ENCODE results near the gene NCR1.
"Not testable (repeated sequence)": the region's sequence is repeated elsewhere in the genome, so short reads cannot be mapped to it uniquely, and the experiment has no call there.

The NCR1 gene

DNA sequence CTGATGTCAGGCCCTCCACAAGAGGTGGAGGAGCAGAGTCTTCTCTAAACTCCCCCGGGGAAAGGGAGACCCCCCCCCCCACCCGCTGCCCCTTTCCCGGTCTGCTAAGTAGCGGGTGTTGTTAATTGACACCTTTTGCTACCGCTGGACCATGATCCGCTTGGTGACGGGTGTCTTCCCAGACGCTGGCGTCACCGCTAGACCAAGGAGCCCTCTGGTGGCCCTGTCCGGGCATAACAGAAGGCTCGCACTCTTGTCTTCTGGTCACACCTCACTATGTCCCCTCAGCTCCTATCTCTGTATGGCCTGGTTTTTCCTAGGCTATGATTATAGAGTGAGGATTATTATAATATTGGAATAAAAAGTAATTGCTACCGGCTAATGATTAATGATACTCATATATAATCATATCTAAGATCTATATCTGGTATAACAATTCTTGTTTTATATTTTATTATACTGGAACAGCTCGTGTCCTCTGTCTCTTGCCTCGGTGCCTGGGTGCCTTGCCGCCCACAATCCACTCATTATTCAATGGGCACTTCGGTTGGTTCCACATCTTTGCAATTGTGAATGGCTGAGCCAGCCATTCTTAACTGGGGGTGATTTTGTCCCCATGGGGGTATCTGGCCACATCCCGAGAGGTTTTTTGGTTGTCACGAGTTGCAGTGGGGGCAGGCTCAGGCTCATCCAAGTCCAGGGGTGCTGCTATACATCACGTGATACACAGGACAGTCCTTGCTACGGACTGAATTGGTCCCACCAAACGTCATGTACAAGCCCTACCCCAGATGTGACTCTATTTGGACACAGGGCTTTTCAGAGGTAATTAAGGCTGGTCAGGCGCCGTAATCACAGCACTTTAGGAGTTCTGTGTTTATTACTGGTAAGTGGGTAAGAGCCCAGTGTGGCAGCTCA, 14.0 kb downstream of the NCR1 start:
- TF ChIP-seq, protein P1, sequence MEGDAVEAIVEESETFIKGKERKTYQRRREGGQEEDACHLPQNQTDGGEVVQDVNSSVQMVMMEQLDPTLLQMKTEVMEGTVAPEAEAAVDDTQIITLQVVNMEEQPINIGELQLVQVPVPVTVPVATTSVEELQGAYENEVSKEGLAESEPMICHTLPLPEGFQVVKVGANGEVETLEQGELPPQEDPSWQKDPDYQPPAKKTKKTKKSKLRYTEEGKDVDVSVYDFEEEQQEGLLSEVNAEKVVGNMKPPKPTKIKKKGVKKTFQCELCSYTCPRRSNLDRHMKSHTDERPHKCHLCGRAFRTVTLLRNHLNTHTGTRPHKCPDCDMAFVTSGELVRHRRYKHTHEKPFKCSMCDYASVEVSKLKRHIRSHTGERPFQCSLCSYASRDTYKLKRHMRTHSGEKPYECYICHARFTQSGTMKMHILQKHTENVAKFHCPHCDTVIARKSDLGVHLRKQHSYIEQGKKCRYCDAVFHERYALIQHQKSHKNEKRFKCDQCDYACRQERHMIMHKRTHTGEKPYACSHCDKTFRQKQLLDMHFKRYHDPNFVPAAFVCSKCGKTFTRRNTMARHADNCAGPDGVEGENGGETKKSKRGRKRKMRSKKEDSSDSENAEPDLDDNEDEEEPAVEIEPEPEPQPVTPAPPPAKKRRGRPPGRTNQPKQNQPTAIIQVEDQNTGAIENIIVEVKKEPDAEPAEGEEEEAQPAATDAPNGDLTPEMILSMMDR (IDR thresholded peaks at IDR 0.05; ENCODE audit: low read depth, low read length, missing control alignments) = peak; percentile 35
- not testable (repeated sequence) for DNase-seq (ENCODE audit: low read depth); H3K4me3 ChIP-seq (ENCODE audit: low read depth, low read length)

- DNase-seq (ENCODE audit: low read depth) = no peak
- TF ChIP-seq, protein P1 (IDR thresholded peaks at IDR 0.05; ENCODE audit: low read depth, low read length, missing control alignments) = no peak
- H3K4me3 ChIP-seq (ENCODE audit: low read depth, low read length) = no peak overlapping the region
Observed at GRCh38 chr19:54921082-54921481, 15.1 kb downstream of the NCR1 start.

- H3K4me3 ChIP-seq (ENCODE audit: low read depth, low read length) = no peak overlapping the region
- no peak for DNase-seq (ENCODE audit: low read depth)
- TF ChIP-seq, protein P1 (IDR thresholded peaks at IDR 0.05; ENCODE audit: low read depth, low read length, missing control alignments) = no peak
Observed at GRCh38 chr19:54923276-54923675, 17.3 kb downstream of the NCR1 start.

DNA sequence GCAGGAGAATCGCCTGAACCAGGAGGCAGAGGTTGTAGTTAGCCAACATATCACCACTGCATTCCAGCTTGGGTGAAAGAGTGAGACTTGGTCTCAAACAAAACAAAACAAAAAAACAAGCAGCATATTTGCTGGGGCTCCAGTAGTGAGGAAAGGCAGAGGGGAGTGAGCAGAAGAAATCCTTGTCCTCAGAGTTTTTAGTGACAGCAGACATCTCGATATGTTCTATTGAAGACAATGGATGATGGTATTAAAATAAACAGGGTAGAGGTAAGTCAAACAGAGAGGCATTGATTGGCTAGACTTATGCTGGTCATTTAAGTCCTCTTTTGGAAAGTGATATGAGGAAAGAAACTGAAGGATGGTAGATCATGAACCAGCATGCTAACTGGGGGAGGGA, 22.4 kb downstream of the NCR1 start:
- H3K4me3 ChIP-seq (ENCODE audit: low read depth, low read length) = no peak overlapping the region
- DNase-seq (ENCODE audit: low read depth) = no peak
- TF ChIP-seq, protein P1 (IDR thresholded peaks at IDR 0.05; ENCODE audit: low read depth, low read length, missing control alignments) = no peak

GRCh38 chr19:54937926-54938325, 32.0 kb downstream of the NCR1 start:
- H3K4me3 ChIP-seq (ENCODE audit: low read depth, low read length) = no peak overlapping the region; the same call in 1 of the 2 replicates
- peak; percentile 90 for DNase-seq (ENCODE audit: low read depth)
- TF ChIP-seq, protein P1 (IDR thresholded peaks at IDR 0.05; ENCODE audit: low read depth, low read length, missing control alignments) = no peak

GRCh38 chr19:54938906-54939305, 33.0 kb downstream of the NCR1 start:
- peak overlapping the region; percentile 23; the same call in 1 of the 2 replicates for H3K4me3 ChIP-seq (ENCODE audit: low read depth, low read length)
- DNase-seq (ENCODE audit: low read depth) = peak; percentile 27
- TF ChIP-seq, protein P1 (IDR thresholded peaks at IDR 0.05; ENCODE audit: low read depth, low read length, missing control alignments) = no peak

GRCh38 chr19:54939538-54939937, 33.6 kb downstream of the NCR1 start:
- not testable (repeated sequence) for H3K4me3 ChIP-seq (ENCODE audit: low read depth, low read length); DNase-seq (ENCODE audit: low read depth)

DNA sequence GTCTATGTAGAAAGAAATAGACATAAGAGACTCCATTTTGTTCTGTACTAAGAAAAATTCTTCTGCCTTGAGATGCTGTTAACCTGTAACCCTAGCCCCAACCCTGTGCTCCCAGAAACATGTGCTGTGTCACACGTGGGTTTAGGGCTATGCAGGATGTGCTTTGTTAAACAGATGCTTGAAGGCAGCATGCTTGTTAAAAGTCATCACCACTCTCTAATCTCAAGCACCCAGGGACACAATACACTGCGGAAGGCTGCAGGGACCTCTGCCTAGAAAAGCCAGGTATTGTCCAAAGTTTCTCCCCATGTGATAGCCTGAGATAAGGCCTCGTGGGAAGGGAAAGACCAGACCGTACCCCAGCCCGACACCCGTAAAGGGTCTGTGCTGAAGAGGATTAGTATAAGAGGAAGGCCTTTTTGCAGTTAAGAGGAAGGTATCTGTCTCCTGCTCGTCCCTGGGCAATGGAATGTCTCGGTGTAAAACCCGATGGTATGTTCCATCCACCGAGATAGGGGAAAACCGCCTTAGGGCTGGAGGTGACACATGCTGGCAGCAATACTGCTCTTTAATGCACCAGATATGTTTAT, 37.9 kb downstream of the NCR1 start:
- not testable (repeated sequence) for DNase-seq (ENCODE audit: low read depth); H3K4me3 ChIP-seq (ENCODE audit: low read depth, low read length)

All from GM12864 (cell line).